B cell (primary cell): Measurements from ENCODE around the gene BABAM2. TPM values are rescaled to one million over a fixed set of nuclear protein-coding genes. Genes with fewer than 3 reads are reported as not detected.

Experiments
- ATAC-seq: fragments of 200-7000 bp; cut with Tn5 transposase; one replicate; pipeline ENCODE4 v1.10.0; 2021; ENCODE audit warnings: low read depth, mild to moderate bottlenecking, moderate number of reproducible peaks, moderate library complexity
- CTCF ChIA-PET: fragments of 350-600 bp; sonication (Branson Sonifier 250); formaldehyde crosslinking; loops from one replicate; lab custom pipeline; 2021; ENCODE audit warnings: antibody characterized with exemption, inconsistent platforms; lab: Charles Lee
- POLR2A ChIA-PET: fragments of 350-600 bp; sonication (Branson Sonifier 250); formaldehyde crosslinking; loops from one replicate; lab custom pipeline; 2021; ENCODE audit warnings: antibody characterized with exemption; lab: Charles Lee
- DNase-seq: peaks from one replicate; pipeline ENCODE4 v3.0.0; 2013
- H2AFZ ChIP-seq: 2 replicates; pipeline ENCODE4 v1.6.1; 2012; ENCODE audit warnings: mild to moderate bottlenecking, low read depth, low read length; ENCODE audit not compliant: insufficient read depth, poor library complexity, severe bottlenecking
- H3K27ac ChIP-seq, 2 donors: 1 replicate in 1 of 2; 2 replicates in 1 of 2; pipeline ENCODE4 v1.5.1; 2012 to 2013; ENCODE audit warnings: low read length in 2 of 2, mild to moderate bottlenecking in 2 of 2, moderate library complexity in 1 of 2
- H3K27me3 ChIP-seq, 4 experiments: fragments of 200-600 bp in 1 of 4; sonication (generic) in 1 of 4; replicated peaks in 1 of 4; 1 replicate in 2 of 4; 2 replicates in 2 of 4; pipeline versions ENCODE4 v1.6.1 to v1.7.0; 2013 to 2016; ENCODE audit warnings: low read length in 3 of 4, mild to moderate bottlenecking in 2 of 4, mixed read lengths in 1 of 4, moderate library complexity in 1 of 4; ENCODE audit not compliant: insufficient read depth in 4 of 4, control insufficient read depth in 3 of 4; ENCODE audit errors: control extremely low read depth in 1 of 4
- H3K36me3 ChIP-seq, 2 experiments: replicated peaks in 1 of 2; 1 replicate in 1 of 2; 2 replicates in 1 of 2; pipeline versions ENCODE4 v1.6.1 to v1.7.1; 2013; ENCODE audit warnings: low read length in 1 of 2; ENCODE audit not compliant: insufficient read depth in 2 of 2, control insufficient read depth in 1 of 2; ENCODE audit errors: control extremely low read depth in 1 of 2, extremely low read depth in 1 of 2
- H3K4me1 ChIP-seq, 2 donors: fragments of 200-600 bp in 1 of 2; sonication (generic) in 1 of 2; 1 replicate in 1 of 2; 2 replicates in 1 of 2; pipeline versions ENCODE4 v1.5.1 to v1.6.1; 2013 to 2017; ENCODE audit warnings: low read length in 2 of 2; ENCODE audit not compliant: control insufficient read depth in 2 of 2, insufficient read depth in 2 of 2
- H3K4me2 ChIP-seq: replicated peaks from 2 replicates; pipeline ENCODE3; 2012; ENCODE audit warnings: mild to moderate bottlenecking, low read depth, low read length; ENCODE audit not compliant: poor library complexity, severe bottlenecking
- H3K4me3 ChIP-seq, 5 experiments: fragments of 200-600 bp in 1 of 5; sonication (generic) in 1 of 5; 1 replicate in 3 of 5; 2 replicates in 2 of 5; pipeline versions ENCODE4 v1.5.1 to v1.7.0; 2011 to 2016; ENCODE audit warnings: low read length in 4 of 5, mild to moderate bottlenecking in 4 of 5, low read depth in 2 of 5, control low read depth in 1 of 5, moderate library complexity in 1 of 5; ENCODE audit not compliant: insufficient read depth in 1 of 5; ENCODE audit errors: control extremely low read depth in 1 of 5, extremely low read depth in 1 of 5
- H3K79me2 ChIP-seq: fragments of 200-600 bp; sonication (generic); one replicate; pipeline ENCODE4 v1.6.0; 2016; ENCODE audit warnings: low read length; ENCODE audit not compliant: control insufficient read depth, insufficient read depth
- H3K9ac ChIP-seq: fragments of 200-600 bp; sonication (generic); 2 replicates; pipeline ENCODE4 v1.6.1; 2017; ENCODE audit warnings: mild to moderate bottlenecking, low read length, moderate library complexity
- H3K9me3 ChIP-seq, 3 donors: one replicate each; pipeline versions ENCODE4 v1.6.1 to v1.7.1; 2013; ENCODE audit warnings: low read length in 2 of 3; ENCODE audit not compliant: control insufficient read depth in 2 of 3, insufficient read depth in 1 of 3; ENCODE audit errors: control extremely low read depth in 1 of 3
- H4K20me1 ChIP-seq: 2 replicates; pipeline ENCODE4 v1.6.0; 2012; ENCODE audit warnings: mild to moderate bottlenecking, low read length; ENCODE audit not compliant: insufficient read depth, control insufficient read depth, poor library complexity, severe bottlenecking
- H3K27ac Mint-ChIP-seq: one replicate; pipeline ENCODE4 v1.8.0; 2021; ENCODE audit warnings: mixed read lengths
- H3K27me3 Mint-ChIP-seq: one replicate; pipeline ENCODE4 v1.8.0; 2021; ENCODE audit warnings: mixed read lengths
- H3K4me1 Mint-ChIP-seq: one replicate; pipeline ENCODE4 v1.8.0; 2021; ENCODE audit warnings: mixed read lengths
- H3K4me3 Mint-ChIP-seq: one replicate; pipeline ENCODE4 v1.8.0; 2021; ENCODE audit warnings: mixed read lengths
- H3K9me3 Mint-ChIP-seq: one replicate; pipeline ENCODE4 v1.8.0; 2022; ENCODE audit warnings: mixed read lengths; ENCODE audit not compliant: insufficient read depth
- CTCF ChIP-seq: fragments of 200-600 bp; IDR thresholded peaks from one replicate; pipeline ENCODE4 v1.8.0; 2022; ENCODE audit warnings: antibody characterized with exemption, mild to moderate bottlenecking
- EZH2 ChIP-seq: IDR thresholded peaks from 2 replicates; pipeline ENCODE4 v1.6.1; 2012; ENCODE audit warnings: borderline replicate concordance, low read depth, mild to moderate bottlenecking, moderate library complexity, low read length; ENCODE audit not compliant: insufficient read depth, poor library complexity, severe bottlenecking
- WGBS: methylation state at CpG from one replicate; pipeline ENCODE4 v1.1.5; 2013; ENCODE audit warnings: missing lambda C conversion rate; ENCODE audit not compliant: insufficient coverage; 5-methylcytosine and 5-hydroxymethylcytosine counted together
- intact Hi-C: fragments of 100-400 bp; cut with micrococcal nuclease; formaldehyde crosslinking; loops from one replicate; pipeline ENCODE4 v1.10.0; 2022
- polyA plus RNA-seq: library from polyadenylated mRNA; depleted of rRNA; stranded (reverse); fragments of >200 nt; gene quantifications from 2 replicates; pipeline ENCODE4 v1.2.3, GENCODE V29; 2012
- total RNA-seq, 2 donors: library from RNA; stranded (reverse); fragments of 120-200 nt in 1 of 2; gene quantifications; 1 replicate in 1 of 2; 2 replicates in 1 of 2; pipeline versions ENCODE4 v1.2.3 to v1.2.4, GENCODE V29; 2013 to 2022

Gene BABAM2
- total and polyA plus RNA-seq, 2 donors (not counting 1 experiment from before 2014, with no cell fraction given) = 22.3 to 69.6 TPM

GRCh38 chr2:28002181-28002580 lies 111.7 kb downstream of the BABAM2 start:
- TF ChIP-seq CTCF = no peak
- TF ChIP-seq EZH2 = no peak
- Mint-ChIP-seq H3K27ac (no peak overlapping the region), H3K4me1 (peaks cover 8% of the 10 kb centered on the region), H3K4me3 (no peak overlapping the region), H3K27me3 (no peaks in the 10 kb centered on the region), H3K9me3 (peaks cover 3% of the 10 kb centered on the region)
- intact Hi-C loops = no loop called here
- no peak overlapping the region for H3K27ac ChIP-seq
- no peak for DNase-seq
- H3K36me3 ChIP-seq = no peaks in the 10 kb centered on the region
- WGBS = no CpG with 5 or more reads among the region's 2 CpGs
- no peak overlapping the region for H2AFZ ChIP-seq
- H4K20me1 ChIP-seq = no peaks in the 10 kb centered on the region
- no peaks in the 10 kb centered on the region for H3K27me3 ChIP-seq
- no peaks in the 10 kb centered on the region for H3K9me3 ChIP-seq
- no peak overlapping the region for H3K4me2 ChIP-seq
- no peaks in the 10 kb centered on the region for H3K79me2 ChIP-seq
- no peak overlapping the region for H3K9ac ChIP-seq
- H3K4me1 ChIP-seq = no peaks in the 10 kb centered on the region
- CTCF ChIA-PET = no interaction called here
- POLR2A ChIA-PET = no interaction called here
- no peak for ATAC-seq
- no peak overlapping the region for H3K4me3 ChIP-seq

GRCh38 chr2:28004086-28004485 lies 113.6 kb downstream of the BABAM2 start:
- ATAC-seq (no peak), DNase-seq (no peak)
- WGBS = no CpG with 5 or more reads among the region's 2 CpGs

More at GRCh38 chr2:28004086-28004485, 113.6 kb downstream of the BABAM2 start:
- no peak overlapping the region for H3K4me3 Mint-ChIP-seq
- CTCF ChIA-PET = interaction anchor here (0.7 kb wide), 1 partner anchor 155 kb away, joined by 3 read pairs; no protein-coding TSS in a partner anchor
- Histone ChIP-seq H2AFZ (no peak overlapping the region), H4K20me1 (no peaks in the 10 kb centered on the region), H3K4me1 (no peaks in the 10 kb centered on the region), H3K9ac (no peak overlapping the region), H3K79me2 (no peaks in the 10 kb centered on the region), H3K9me3 (no peaks in the 10 kb centered on the region), H3K4me2 (no peak overlapping the region), H3K36me3 (no peaks in the 10 kb centered on the region), H3K4me3 (no peak overlapping the region), H3K27me3 (no peaks in the 10 kb centered on the region), H3K27ac (no peak overlapping the region)
- peaks cover 8% of the 10 kb centered on the region for H3K4me1 Mint-ChIP-seq
- TF ChIP-seq EZH2 = no peak
- no peak for TF ChIP-seq CTCF
- POLR2A ChIA-PET = no interaction called here
- H3K27ac Mint-ChIP-seq = no peak overlapping the region
- no peaks in the 10 kb centered on the region for H3K27me3 Mint-ChIP-seq
- peaks cover 3% of the 10 kb centered on the region for H3K9me3 Mint-ChIP-seq
- intact Hi-C loops = no loop called here
